Stimulated activated CD8-positive, alpha-beta memory T cell treated with anti-CD3 and anti-CD28 coated beads, Interleukin-15, amount 100 ng/mL, for 1 hour (primary cell): ENCODE data around the gene KSR1.

Experiments
- DNase-seq: peaks from one replicate; pipeline ENCODE4 v3.0.0-alpha.2; 2020; ENCODE audit warnings: low read depth

KSR1 gene

DNA sequence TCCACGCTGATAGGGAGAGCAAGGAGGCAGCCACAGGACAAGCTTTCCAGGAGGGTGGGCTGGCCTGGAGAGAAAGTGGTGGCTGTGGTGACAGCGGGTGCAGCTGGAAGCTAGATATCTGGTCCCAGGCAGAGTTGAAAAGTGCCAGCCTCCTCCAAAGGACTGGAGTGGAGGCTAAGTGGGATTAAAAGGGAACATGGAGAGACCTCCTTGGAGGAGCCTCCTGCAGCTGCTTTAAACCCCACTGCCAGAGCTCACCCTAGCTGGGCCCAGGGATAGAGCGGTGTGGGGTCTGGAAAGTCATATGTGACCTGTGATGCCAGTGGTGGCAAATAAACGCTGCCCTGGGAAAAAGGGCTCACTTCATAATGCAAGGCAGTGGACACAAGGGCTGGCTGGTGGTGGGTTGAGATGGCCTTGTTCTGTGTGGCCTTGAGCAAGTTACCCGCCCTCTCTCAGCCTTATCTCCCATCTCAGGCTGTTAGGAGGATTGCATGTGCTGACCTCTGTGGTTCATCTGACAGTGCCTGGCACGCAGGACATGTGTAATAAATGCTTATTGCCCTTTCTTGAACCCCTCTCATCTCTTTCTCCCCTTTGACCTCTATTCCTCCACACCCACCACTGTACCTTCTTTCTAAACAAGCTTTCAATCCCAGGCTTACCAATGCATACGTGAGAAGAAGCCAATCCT lies 113.8 kb downstream of the KSR1 start:
- no peak for DNase-seq

DNA sequence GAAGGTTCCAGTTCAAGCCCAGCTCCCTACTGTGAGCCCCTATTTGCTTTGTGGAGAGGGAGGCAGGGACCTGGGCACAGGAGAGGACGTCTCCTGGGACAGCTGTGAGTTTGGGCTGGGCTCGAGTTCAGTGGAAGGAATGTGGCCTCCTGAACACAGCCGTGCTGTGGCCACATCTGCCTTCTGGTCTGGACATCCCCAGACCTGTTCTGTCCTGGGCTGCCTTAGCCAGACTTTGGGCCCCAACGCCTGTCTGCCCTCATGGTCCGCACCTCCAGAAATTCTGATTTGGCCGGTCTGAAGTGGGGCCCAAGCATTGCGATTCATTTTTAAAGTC lies 114.3 kb downstream of the KSR1 start:
- no peak for DNase-seq

DNA sequence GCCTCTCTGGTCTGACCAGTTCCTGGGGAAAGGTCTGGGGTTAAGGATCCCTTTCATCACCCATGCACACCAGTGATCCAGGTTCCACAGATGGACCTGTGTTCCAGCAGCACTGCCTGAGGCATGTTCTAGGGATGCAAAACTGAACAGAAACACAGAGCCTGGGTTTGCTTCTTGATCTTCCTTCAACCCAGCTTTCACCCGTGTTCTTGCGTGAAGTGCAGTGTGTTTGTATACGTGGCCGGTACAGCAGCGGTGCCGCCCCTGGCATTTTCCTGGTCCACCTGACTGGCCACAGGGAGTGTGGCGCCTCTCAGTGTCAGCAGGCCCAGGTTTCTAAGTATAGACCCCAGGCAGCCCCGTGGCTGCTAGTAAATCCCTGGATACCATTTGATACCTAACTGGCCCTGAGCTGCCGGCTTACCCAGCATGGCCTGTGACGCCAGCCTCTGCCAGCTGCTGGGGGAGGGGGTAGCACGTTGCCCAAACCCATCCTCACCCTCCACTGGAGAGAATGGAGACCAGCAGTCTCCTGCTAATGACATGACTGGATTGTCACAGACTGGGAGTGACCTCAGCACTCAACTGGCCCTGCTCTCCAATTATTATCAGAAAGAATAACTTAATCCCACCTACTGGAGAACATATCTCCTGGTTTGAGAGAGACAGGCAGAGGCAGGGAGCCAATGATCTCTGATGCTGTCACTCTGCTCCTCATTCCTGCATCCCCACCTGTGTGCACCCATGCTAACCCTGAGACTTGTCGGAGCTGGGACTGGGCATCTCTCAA lies 115.5 kb downstream of the KSR1 start:
- DNase-seq, result no peak

DNA sequence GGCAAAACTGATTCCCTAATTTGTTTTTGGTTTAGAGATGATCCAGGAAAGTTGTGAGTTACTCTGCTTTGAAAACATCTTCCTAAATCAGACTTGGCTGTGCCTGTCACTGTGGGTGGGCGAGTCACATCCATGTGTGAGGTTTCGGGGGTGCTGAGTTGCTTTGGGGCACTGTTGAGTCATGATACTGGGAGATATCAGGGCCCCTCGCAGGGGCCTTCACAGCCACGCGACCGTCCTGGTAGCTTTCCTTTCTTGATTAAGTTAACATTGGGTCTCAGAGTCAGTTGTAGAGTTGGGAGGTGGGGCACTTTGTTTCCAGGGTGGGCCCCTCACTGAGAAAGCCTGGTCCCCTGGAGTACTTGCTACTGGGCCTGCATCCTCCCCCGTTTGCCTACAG lies 116.4 kb downstream of the KSR1 start:
- no peak for DNase-seq

DNA sequence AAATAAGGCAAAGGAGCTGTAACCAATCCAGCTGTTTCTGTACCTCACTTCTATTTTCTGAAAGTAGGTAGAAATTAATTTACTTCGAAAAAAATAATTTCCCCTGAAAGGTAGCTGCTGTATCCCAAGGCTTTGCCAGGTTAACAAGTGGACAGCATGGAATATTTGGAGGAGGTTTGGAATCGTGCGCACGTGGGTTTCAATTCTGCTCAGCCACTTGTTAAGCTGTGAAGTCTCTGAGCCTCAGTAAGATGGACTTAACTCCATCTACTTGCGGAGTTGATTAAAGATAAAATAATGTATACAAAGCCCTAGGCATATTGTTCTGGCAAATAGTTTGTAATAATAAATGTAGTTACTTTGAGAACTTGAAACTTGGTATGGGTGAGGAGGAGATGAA lies 117.3 kb downstream of the KSR1 start:
- no peak for DNase-seq

DNA sequence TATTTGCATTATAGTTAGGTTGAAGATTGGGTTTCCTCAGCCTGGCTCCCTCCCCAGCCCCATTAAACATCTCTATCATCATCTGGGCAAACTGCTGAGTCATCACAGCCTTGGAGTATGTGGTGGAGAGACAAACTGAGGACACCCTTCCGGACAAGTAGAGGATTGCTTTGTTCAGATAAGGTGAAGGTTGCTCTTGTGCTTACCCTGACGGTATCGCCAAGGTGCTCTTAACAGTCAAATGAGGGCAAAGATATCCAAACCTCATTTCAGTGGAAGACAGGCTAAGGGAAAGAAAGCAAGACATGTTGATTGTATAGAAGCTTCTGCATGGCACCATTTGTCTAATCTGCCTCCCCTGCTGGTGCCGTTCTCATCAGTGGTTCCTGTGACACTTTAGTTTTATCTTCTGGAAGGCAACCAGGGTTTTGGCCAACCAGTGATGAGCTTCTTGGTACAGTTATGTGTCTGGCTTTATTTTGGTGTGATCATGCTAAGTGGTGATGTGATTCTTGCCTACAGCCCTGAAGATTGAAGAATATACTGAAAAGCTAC lies 117.8 kb downstream of the KSR1 start:
- no peak for DNase-seq

DNA sequence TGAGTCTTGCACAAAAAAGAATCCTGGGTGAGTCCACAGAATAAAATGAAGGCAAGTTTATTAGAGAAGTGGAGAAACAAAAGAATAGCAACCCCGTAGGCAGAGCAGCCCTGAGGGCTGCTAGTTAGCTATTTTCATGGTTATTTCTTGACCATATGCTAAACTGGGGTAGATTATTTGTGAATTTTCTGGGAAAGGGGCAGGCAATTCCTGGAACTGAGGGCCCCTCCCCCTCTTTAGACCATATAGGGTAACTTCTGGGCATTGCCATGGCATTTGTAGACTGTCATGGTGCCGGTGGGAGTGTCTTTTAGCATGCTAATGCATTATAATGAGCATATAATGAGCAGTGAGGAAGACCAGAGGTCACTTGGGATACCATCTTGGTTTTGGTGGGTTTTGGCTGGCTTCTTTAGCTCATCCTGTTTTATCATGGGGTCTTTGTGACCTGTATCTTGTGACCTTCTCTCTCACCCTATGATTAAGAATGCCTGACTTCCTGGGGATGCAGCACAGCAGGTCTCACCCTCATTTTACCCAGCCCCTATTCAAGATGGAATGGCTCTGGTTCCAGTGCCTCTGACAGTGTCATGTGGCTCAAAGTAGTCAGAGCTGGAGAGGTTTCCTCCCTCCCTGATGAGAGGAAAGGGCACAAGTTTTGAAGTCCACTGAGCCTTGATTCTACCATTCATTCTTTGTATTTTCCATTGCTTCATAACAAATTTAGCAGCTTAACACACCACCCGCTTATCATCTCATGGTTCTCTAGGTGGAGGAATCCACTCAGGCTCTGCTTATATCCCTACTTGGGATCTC lies 119.1 kb downstream of the KSR1 start:
- DNase-seq, result no peak

DNA sequence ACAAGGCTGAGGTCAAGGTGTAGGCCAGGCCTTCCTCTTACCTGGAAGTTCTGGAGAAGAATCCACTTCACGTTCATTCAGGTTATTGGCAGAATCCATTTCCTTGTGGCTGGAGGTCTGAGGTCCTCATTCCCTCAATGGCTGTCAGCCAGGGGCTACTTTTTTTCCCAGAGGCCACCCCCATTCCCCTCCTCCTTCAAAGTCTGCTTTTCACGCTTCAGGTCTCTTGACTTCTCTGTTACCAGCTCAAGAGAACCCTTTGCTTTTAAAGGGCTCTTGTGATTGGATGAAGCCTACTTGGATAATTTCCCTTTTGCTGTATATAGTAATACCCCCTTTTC lies 119.6 kb downstream of the KSR1 start:
- DNase-seq, result no peak

DNA sequence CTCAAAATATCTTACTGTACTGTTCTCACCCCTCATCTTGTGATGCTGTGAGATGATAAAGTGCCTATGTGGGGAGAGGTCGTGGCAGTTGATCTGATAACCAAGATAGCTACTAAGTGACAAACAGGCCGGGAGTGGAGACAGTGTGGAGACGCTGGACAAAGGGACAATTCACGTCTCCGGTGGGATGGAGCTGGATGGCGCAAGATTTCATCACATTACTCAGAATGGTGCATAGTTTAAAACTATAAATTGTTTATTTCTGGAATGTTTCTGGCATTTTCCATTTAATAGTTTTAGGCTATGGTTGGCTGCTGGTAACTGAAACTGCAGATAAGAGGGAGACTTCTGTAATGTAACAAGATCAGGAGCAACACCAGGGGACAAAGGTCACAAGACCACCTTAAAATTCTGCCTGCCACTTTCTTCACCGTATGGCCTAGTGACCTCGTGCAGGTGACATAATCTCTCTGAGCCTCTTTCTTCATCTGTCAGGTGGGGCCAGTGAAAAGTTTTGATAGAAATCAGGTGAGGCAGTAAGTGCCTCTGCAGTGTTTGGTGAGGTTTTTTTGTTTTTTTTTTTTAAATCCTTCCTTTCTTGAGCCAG lies 120.3 kb downstream of the KSR1 start:
- DNase-seq, result no peak

DNA sequence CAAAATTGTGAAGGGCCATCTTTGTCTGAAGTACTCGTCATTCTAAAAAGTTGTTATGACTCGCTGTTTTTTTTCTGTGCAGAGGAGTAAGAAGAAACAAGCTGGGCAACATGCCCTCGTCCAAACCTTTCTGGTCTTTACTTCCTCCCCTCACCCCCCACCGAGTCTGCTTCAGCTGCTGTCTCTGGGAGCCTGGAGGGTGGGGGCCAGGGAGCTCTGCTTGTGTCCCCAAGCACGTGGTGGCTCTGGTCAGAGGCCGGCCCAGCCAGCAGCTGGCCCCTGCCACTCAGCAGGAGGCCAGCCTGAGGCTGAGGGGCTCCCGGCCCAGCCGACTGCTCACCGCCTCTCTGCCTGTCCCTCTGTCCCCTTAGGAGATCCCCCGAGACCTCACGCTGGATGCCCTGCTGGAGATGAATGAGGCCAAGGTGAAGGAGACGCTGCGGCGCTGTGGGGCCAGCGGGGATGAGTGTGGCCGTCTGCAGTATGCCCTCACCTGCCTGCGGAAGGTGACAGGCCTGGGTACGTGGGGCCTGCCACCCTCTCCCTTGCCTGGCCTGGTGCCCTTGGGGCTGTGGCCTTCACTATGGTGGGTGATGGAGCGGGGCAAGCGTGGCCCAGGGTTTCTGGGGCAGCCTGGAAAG lies 121.0 kb downstream of the KSR1 start:
- no peak for DNase-seq

DNA sequence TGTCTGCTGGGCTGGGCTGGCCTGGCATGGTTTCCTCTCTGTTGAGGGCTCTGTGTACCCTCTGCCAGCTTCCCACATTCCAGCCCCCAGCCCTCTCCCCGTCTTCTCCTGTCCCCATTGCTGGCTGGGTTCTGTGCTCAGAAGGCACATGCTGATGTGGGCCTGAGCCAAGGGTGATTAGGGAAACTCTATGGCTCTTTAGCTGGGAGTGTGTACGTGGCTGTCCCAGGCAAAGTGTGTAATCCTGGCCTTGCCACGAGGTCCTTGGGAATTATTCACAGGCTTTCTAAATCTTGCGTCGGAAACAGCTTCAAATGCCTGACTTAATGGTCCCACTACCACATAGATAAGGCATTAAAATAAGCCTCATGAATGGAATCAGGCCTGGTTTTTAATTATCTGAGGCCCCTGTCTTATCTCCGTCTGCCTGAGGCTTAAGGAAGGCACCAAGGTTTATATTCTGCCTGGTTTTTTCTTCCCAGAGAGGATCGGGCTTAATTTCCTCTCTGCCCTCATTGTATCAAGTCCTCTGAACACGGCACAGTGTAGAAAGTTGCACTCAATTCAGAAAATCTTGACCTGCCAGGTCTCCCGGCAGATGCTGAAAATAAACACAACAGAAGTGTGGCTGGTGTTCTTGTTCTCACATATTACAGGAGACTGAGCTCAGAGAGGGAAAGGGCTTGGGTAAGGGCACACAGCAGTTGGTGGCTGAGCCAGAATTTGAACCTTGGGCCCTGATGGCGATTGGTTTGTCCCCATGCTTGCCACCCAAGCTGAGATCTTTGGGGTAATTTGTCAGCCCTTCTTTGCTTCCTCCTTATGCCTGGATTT lies 121.9 kb downstream of the KSR1 start:
- no peak for DNase-seq

DNA sequence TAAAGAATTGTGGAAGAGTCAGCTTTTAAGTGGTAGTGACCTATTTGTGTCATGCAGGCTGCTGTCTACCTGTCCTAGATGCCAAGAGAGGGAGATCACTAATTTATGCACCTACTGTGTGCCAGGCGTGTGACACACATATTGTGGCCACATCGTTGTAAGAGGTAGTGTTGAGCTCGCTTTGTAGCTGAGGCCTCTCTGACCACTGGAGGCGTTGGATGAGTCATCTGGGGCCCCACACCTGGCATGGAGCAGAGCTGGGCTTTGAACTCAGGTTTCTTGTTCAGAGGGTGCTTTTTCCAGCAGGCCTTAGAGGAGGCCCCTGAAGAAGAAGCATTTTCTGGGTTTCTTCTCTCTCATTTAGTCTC lies 122.5 kb downstream of the KSR1 start:
- no peak for DNase-seq

DNA sequence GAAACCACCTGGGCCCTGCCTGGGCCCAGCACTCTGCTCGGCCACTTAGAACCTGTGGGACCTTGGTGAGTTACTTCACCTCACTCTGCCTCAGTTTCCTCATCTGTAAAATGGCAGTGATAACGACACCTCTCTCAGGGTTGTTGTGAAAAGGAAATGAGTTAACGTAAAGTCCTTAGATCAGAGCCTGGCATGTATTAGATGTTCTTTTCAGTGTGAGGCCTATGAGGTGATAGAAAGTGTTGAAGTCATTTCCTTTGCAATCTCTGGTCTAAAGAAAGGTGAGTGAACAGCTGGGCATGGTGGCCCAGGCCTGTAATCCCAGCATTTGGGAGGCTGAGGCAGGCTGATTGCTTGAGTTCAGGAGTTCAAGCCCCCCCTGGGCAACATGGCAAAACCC lies 123.1 kb downstream of the KSR1 start:
- DNase-seq, result no peak

DNA sequence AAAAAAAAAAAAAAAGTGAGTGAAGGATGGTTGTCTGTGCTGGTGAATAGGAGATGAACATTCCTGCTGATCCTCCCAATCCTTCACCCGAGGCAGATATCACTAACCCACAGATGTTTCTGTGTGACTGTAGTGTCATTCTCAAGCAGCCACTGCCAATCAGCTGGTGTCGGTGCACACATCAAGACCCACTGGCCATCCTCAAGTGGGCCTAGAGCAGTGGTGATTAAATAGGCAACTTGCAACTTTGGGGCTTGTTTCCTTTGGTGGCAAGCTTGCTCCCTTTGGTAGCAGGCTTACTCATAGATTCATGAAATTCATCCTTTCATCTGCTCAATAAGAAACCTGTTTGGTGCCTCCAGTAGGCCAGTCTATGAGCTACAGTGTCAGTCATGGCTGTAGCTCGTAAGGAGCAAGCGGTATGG lies 123.7 kb downstream of the KSR1 start:
- DNase-seq, result no peak

DNA sequence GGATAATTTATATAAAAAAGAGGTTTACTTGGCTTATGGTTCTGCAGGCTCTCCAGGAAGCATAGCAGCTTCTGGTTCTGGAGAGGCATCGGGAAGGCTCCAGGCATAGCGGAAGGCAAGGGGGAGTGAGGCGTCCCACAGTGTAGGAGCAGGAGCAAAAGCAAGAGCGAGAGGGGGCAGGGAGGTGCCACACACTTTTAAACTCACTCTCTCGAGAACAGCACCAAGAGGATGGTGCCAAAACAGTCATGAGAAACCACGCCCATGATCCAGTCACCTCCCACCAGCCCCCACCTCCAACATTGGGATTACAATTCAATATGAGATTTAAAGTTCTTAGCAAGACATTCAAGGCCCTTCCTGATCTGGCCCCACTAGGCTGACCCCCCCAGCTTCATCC lies 124.8 kb downstream of the KSR1 start:
- DNase-seq, result no peak

DNA sequence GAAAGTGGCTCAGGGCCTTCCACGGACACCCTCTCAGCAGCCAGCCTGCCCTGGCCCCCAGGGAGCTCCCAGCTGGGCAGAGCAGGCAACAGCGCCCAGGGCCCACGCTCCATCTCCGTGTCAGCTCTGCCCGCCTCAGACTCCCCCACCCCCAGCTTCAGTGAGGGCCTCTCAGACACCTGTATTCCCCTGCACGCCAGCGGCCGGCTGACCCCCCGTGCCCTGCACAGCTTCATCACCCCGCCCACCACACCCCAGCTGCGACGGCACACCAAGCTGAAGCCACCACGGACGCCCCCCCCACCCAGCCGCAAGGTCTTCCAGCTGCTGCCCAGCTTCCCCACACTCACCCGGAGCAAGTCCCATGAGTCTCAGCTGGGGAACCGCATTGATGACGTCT lies 126.4 kb downstream of the KSR1 start:
- no peak for DNase-seq

DNA sequence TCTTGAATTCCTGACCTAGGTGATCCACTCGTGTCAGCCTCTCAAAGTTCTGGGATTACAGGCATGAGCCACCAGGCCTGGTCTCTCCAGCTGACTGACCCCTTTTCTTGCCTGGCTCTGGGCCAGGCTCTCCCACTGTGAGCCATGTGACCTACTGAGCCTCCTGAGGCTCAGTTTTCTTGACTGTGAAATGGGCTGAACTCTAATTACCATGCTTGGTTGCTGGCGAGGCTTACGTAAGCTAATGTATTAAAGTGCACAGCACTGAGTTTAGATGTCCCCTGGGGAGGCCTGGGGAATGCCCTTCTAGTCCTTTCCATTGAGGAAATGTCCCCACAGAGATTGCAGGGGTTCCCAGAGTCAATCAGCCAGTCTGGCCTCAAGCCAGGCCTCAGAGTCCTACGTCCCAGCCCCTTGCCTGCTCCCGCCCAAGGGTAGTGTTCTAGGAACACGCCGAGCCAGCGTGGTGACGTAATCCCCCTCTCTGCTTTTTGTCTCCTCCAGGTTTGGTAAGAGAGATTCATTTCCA lies 129.0 kb downstream of the KSR1 start:
- DNase-seq, result no peak

DNA sequence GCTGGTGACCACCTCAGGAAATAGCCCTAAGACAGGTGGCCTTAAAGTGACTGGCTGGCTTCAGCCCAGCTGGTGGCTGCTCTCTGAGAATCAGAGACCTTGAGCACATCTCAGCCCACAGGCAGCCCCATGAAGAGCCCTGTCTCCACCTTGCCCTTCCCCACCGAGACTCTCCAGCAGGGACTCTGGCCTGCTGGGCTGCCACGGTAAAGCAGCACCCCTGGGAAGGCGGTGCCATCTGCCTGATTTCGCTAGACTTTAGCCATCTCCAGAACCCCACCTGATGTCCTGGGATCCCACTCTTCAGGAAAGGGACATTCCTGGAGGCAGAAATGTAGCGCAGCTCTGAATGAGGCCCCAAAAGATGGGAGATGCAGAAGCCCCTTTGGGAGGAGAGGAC lies 129.5 kb downstream of the KSR1 start:
- no peak for DNase-seq

DNA sequence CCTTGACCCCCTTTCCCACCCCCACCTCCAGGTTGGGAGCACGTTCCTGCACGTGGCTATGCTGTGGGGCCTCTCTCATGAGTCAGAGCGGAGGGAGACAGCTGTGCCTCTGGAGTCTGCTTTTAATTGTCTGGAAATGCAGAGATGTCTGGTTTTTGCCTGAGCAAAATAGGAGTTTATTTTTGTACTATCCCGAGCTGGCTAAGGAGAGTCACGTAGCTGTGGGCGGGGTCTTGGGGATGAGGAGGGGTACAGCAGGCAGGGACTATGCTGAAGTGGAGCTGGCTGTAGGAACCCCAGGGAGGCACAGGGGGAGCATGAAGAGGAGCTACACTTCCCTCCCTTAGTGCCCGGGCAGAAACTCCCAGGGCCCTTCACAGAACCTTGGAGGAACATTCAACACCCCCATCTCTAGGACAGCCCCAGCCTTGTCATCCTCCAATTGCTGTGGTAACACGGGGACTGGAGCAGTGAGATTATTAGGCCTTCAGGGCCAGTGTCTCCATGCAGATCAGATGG lies 130.0 kb downstream of the KSR1 start:
- DNase-seq, result no peak

DNA sequence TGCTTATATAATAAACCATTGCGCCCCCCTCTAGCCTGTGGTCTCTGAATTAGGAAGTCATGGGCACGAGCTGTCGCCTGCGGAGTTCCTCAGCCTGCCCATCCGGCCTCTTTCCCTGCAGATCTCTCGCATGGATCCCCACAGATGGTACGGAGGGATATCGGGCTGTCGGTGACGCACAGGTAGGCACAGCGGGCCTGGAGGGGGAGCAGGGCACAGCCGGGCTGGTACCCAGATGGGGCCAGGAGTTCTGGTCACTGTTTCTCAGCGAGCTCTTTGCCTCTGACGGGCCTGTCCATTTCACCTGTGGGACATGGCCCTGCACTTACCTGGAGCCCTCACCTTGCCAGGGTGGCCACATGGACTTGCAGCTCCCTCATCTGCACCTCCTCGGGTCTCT lies 132.1 kb downstream of the KSR1 start:
- DNase-seq, result no peak

DNA sequence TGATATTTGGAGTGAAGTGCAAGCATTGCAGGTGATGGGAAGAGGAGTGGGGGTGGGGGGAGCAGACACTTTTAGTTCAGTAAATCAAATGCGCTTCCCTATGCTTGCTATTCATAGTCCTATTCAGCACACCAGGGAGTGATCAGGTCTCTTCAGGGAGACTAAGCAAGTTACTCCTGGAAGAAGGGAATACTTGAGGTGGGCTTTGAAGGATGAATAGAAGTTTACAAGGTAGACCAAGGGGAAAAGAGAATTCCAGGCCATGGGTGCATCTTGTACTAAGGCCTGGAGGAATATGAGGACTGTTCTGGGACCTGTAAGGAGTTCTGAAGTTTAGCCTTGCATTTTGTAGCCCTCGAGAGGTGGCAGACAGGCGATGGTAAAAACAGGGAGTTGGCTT lies 134.6 kb downstream of the KSR1 start:
- DNase-seq, result no peak
